ENCODE measurements around the gene CABS1.

CABS1 gene

DNA sequence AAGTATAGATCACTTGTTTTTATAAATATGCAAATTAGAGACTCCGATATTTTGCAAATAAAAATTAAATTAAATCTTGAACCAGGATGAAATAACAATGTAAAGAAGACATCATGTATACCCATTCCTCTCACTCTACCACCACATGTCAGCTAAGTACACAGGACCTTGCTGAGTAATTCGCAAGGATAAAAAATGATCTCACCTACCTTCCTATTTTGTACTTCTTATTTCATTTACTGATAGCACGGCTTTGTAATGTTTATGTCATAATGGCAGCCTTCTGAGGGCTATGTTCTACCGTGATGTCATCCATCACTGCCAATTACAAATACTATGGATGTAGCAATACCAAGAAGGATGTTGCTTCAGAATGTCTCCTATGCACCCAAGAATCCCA lies 37.2 kb downstream of the CABS1 start:
- TF ChIP-seq, protein P1, sequence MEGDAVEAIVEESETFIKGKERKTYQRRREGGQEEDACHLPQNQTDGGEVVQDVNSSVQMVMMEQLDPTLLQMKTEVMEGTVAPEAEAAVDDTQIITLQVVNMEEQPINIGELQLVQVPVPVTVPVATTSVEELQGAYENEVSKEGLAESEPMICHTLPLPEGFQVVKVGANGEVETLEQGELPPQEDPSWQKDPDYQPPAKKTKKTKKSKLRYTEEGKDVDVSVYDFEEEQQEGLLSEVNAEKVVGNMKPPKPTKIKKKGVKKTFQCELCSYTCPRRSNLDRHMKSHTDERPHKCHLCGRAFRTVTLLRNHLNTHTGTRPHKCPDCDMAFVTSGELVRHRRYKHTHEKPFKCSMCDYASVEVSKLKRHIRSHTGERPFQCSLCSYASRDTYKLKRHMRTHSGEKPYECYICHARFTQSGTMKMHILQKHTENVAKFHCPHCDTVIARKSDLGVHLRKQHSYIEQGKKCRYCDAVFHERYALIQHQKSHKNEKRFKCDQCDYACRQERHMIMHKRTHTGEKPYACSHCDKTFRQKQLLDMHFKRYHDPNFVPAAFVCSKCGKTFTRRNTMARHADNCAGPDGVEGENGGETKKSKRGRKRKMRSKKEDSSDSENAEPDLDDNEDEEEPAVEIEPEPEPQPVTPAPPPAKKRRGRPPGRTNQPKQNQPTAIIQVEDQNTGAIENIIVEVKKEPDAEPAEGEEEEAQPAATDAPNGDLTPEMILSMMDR (IDR thresholded peaks at IDR 0.05; ENCODE audit: control insufficient read depth, extremely low read depth, insufficient read depth): no peak
- no peak for DNase-seq (ENCODE audit: low read depth)
- H3K4me3 ChIP-seq (ENCODE audit: low read depth, low read length): no peak overlapping the region

DNA sequence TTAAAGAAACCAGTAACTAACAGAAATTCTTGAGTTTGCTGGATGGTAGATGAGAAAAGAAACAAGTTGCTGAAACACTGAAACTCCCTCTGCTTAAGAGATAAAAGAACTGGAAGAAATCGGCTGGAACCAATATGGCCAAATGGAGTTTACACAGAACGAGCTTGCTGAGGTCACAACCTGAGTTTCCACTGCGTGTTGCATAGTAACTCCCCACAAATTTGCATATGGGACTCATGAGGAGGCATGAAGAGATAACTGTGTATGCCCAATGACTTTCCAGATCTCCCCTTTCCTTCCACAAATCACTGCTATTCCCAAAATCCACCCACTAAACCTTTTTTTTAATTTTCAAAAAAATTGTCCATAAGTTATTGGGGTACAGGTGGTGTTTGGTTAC lies 38.0 kb downstream of the CABS1 start:
- H3K4me3 ChIP-seq (ENCODE audit: low read depth, low read length): no peak overlapping the region
- no peak for DNase-seq (ENCODE audit: low read depth)

DNA sequence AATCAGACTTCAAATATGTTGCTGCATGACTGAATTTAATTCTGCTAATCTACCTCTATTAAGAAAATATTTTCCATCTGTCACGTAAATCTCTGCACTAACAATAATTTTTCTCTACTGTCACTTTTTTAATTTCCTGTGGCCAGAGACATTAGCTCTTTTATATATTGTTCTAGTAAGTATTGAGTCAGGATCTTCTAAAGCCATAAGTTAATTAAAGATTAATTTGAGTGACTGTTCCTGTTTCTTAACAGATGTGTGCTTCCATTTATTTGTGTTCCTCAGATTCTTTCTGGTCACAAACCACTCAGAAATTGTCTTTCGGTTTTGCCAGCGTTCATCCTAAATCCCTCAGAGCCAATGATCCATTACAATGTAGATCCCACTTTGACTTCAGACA lies 45.8 kb downstream of the CABS1 start:
- no peak overlapping the region for H3K4me3 ChIP-seq (ENCODE audit: low read depth, low read length)
- no peak for DNase-seq (ENCODE audit: low read depth)
- TF ChIP-seq, protein P1 (IDR thresholded peaks at IDR 0.05; ENCODE audit: control insufficient read depth, extremely low read depth, insufficient read depth): no peak

More for the DNA sequence above, 38.0 kb downstream of the CABS1 start:
- TF ChIP-seq, protein P1 (IDR thresholded peaks at IDR 0.05; ENCODE audit: control insufficient read depth, extremely low read depth, insufficient read depth): no peak

DNA sequence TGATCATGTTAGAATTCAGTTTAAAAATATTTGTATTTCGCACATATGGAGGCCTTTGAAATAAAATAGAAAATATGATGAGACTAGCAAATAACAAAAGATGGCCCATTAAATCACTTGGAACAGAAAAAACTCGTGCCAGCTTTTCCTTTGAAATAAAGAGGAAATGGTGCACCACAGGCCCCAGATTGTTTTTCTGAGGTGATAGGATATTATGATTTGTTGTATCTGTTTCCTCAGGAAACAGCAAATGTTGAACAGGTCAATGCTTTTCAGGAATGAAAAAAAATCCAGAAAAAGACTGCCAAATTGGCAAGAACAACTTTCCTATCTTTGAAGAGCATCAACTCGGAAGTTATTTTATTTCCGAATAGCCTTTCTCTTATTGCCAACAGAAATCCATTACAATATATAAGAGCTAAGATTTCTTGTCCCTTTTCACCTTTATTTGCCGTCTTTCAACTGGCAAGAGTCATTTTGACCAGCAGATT lies 48.0 kb downstream of the CABS1 start, which contains the start of gene SMR3B:
SMR3B (plus strand) TSS at position 441 of the 491 bp plus-strand sequence. CDS start 1,380 bp downstream, outside the sequence.
- no peak for DNase-seq (ENCODE audit: low read depth)
- TF ChIP-seq, protein P1 (IDR thresholded peaks at IDR 0.05; ENCODE audit: control insufficient read depth, extremely low read depth, insufficient read depth): no peak
- no peak within 1 kb of the TSS for H3K4me3 ChIP-seq (ENCODE audit: low read depth, low read length)

Data from LNCaP clone FGC (cell line).